Transverse colon (tissue), 4 donors: Measurements from ENCODE around the gene ZKSCAN1. TPM values are rescaled to one million over a fixed set of nuclear protein-coding genes. Genes with fewer than 3 reads are reported as not detected.
"Not testable (repeated sequence)": the region's sequence is repeated elsewhere in the genome, so short reads cannot be mapped to it uniquely, and the experiment has no call there.

Experiments used
- DNase-seq: peaks from one replicate; pipeline ENCODE4 v3.0.0-alpha.2; 2019
- H3K27ac ChIP-seq, 4 donors: fragments of 200-600 bp; sonication (generic); 2 replicates each; pipeline ENCODE4 v1.5.1; 2016 to 2018; ENCODE audit warnings: inconsistent platforms in 4 of 4
- H3K27me3 ChIP-seq: fragments of 200-600 bp; sonication (generic); 2 replicates; pipeline ENCODE4 v1.5.1; 2017; ENCODE audit warnings: inconsistent platforms
- H3K36me3 ChIP-seq, 4 donors: fragments of 200-600 bp; sonication (generic); 2 replicates each; pipeline ENCODE4 v1.5.1; 2017 to 2019; ENCODE audit warnings: inconsistent platforms in 4 of 4
- H3K4me1 ChIP-seq, 4 donors: fragments of 200-600 bp; sonication (generic); 2 replicates each; pipeline ENCODE4 v1.5.1; 2017 to 2020; ENCODE audit warnings: inconsistent platforms in 4 of 4
- H3K4me3 ChIP-seq, 4 donors: fragments of 200-600 bp; sonication (generic); 1 replicate in 1 of 4; 2 replicates in 3 of 4; pipeline versions ENCODE4 v1.5.1 to v1.6.1; 2017 to 2019; ENCODE audit warnings: inconsistent platforms in 4 of 4
- H3K9me3 ChIP-seq, 2 donors: fragments of 200-600 bp; sonication (generic); 2 replicates each; pipeline ENCODE4 v1.5.1; 2017 to 2019; ENCODE audit warnings: inconsistent platforms in 2 of 2
- CTCF ChIP-seq, 5 experiments: fragments of 200-600 bp in 3 of 5; fragments of 450-650 bp in 2 of 5; sonication (generic) in 3 of 5; IDR thresholded peaks; 1 replicate in 2 of 5; 2 replicates in 3 of 5; pipeline ENCODE4 v1.5.1; 2016 to 2017; ENCODE audit warnings: antibody characterized with exemption in 5 of 5, inconsistent platforms in 3 of 5, mild to moderate bottlenecking in 2 of 5, moderate library complexity in 1 of 5
- EP300 ChIP-seq: sonication (generic); formaldehyde crosslinking; IDR thresholded peaks from one replicate; pipeline ENCODE4 v1.6.1; 2017; ENCODE audit warnings: antibody characterized with exemption, low read depth
- POLR2A ChIP-seq: fragments of 450-650 bp; IDR thresholded peaks from one replicate; pipeline ENCODE4 v1.6.1; 2016; ENCODE audit warnings: antibody characterized with exemption, mild to moderate bottlenecking, moderate library complexity
- POLR2AphosphoS5 ChIP-seq, 3 donors: sonication (generic); formaldehyde crosslinking; IDR thresholded peaks; one replicate each; pipeline ENCODE4 v1.6.1; 2016; ENCODE audit warnings: antibody characterized with exemption in 3 of 3
- WGBS, 2 donors: methylation state at CpG; one replicate each; pipeline ENCODE4 v1.1.5; 2018; ENCODE audit warnings: low coverage in 1 of 2; 5-methylcytosine and 5-hydroxymethylcytosine counted together
- in situ Hi-C, 4 donors: fragments of 200-750 bp; cut with MboI; loops; one replicate each; pipeline versions ENCODE4 v1.15.0 to v1.15.1; 2017; ENCODE audit warnings: low sequenced_read_pairs in 3 of 4, low pct_ligation_motif_present in 1 of 4, low pct_unique_long_range_greater_than_20kb in 1 of 4
- intact Hi-C: fragments of 100-400 bp; cut with DNase I; formaldehyde crosslinking; loops from one replicate; pipeline ENCODE4 v1.15.1; 2023; ENCODE audit warnings: low total_unique reads
- total RNA-seq, 4 donors: library from RNA; depleted of rRNA; stranded (reverse); fragments of >200 nt; gene quantifications; one replicate each; pipeline ENCODE4 v1.1.0, GENCODE V29; 2016

The ZKSCAN1 gene
- 10 to 100 TPM; 63.1 to 97.5 (median 84.5) TPM for total RNA-seq

DNA sequence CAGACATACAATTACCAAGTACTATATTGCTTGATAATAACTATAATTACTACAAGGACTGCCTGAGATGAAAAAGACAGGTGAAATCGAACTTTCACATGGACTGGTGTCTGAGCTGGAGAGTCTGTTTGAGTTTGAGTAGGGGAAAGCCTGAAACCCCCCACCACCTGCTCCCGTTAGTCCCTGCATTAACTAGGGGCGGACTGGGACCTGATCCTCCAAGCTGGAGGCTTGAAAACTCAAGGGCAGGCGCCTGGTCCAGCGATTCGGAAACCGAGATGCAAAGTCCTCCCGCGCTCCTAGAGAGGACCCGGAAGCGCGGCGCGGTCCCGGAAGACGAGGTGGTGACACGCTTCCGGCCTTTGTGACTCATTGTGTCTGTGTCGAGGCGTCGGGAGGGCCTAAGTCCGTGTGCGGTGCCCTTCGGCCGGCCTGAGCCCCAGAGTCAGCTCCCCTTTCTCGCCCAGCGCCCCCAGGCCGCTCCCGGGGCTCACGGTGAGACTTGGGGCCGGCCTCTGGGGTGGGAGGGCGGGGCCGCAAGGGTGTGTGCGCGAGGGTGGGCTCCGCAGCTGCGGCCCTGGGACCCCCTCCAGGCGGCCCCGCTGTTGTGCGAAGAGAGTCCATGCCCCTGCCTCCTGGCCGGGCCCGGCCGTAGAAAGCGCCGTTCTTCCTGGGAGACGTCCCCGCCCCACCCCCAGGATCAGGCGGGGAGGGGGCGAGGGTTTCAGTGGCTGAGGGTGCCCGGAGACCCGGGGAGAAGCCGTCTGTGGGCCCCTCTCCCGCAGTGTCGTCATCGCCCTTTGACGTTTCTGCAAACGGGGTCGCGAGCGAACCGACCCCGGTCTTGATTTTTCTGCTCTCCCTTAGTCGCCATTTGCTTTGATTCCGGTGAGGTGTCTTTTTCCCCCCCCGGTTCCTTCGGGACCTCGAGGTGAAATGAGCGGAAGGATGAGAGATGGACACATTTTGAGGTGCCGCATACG lies at the start of gene ZKSCAN1:
Gene ZKSCAN1, plus strand, starts transcription at position 365 of the 983 bp plus-strand sequence. CDS start 7,911 bp downstream, outside the sequence.
- Histone ChIP-seq H3K9me3 (no peaks in the 10 kb centered on the region), H3K27ac (peak within 1 kb of the TSS; percentile 96 to 100 (median 98)), H3K36me3 (no peaks in the 10 kb centered on the region), H3K4me1 (peaks cover 26 to 58% (median 41%) of the 10 kb centered on the region in 4 donors), H3K27me3 (no peaks in the 10 kb centered on the region), H3K4me3 (peak within 1 kb of the TSS; percentile 91 to 100 (median 97))
- WGBS, 2 donors = 0 to 3% methylated on average over 3 to 19 of the region's 70 CpGs
- peak; percentile 91 for DNase-seq
- in situ Hi-C loops (no loop called here), intact Hi-C loops (no loop called here)
- TF ChIP-seq EP300 (no peak), POLR2A (peak; percentile 88), POLR2AphosphoS5 (IDR thresholded peaks at IDR 0.05) (peak; percentile 96 to 99 (median 99)), CTCF (IDR thresholded peaks at IDR 0.05) (no peak)

- intact Hi-C loops (no loop called here), in situ Hi-C loops (no loop called here)
- TF ChIP-seq CTCF (IDR thresholded peaks at IDR 0.05) (no peak), EP300 (no peak), POLR2AphosphoS5 (IDR thresholded peaks at IDR 0.05) (no peak), POLR2A (no peak)
Measured at GRCh38 chr7:99969298-99969697, 46.1 kb upstream of the ZKSCAN1 start.

GRCh38 chr7:99969813-99970212 lies 45.6 kb upstream of the ZKSCAN1 start:
- in situ Hi-C loops, H3K36me3 ChIP-seq, H3K27ac ChIP-seq, H3K4me1 ChIP-seq, DNase-seq, intact Hi-C loops, H3K9me3 ChIP-seq, H3K27me3 ChIP-seq, H3K4me3 ChIP-seq: not testable (repeated sequence)
- WGBS, 2 donors = 36% methylated on average over 1 of the region's 1 CpG; no CpG with 5 or more reads in 1 of the 2 donors

More at GRCh38 chr7:99969298-99969697, 46.1 kb upstream of the ZKSCAN1 start:
- H3K36me3 ChIP-seq = no peaks in the 10 kb centered on the region
- no peak overlapping the region for H3K27ac ChIP-seq
- no peak overlapping the region for H3K4me3 ChIP-seq
- no peaks in the 10 kb centered on the region for H3K4me1 ChIP-seq
- peaks cover 4% of the 10 kb centered on the region for H3K27me3 ChIP-seq
- H3K9me3 ChIP-seq = no peaks in the 10 kb centered on the region
- 86 to 100% methylated on average over 1 to 3 of the region's 3 CpGs for WGBS, 2 donors
- no peak for DNase-seq

DNA sequence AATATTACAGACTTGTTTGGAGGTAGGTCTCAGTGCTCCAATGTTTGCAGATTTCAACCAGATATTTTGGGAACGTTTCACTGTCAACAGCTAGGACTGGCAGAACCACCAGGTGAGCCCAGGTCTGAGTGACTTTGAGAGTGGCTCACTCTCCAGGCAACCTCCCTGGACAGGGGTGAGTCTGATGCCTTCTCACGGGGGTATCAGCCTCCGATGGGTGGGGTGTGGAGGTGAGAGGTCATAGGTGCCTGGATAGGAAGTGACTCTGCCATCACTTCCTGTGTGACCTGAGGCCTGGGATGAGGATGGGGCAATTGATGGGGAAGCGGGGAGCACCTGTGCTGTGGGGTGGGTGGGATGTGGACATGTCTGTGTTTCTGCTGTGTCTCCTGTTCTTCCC lies 44.2 kb upstream of the ZKSCAN1 start:
- no peaks in the 10 kb centered on the region for H3K4me1 ChIP-seq
- no peak for DNase-seq
- intact Hi-C loops = no loop called here
- TF ChIP-seq POLR2A (no peak), POLR2AphosphoS5 (IDR thresholded peaks at IDR 0.05) (no peak), CTCF (IDR thresholded peaks at IDR 0.05) (no peak), EP300 (no peak)
- no peaks in the 10 kb centered on the region for H3K36me3 ChIP-seq
- no peaks in the 10 kb centered on the region for H3K27me3 ChIP-seq
- no peak overlapping the region for H3K27ac ChIP-seq
- no peaks in the 10 kb centered on the region for H3K9me3 ChIP-seq
- no peak overlapping the region for H3K4me3 ChIP-seq
- in situ Hi-C loops = no loop called here
- 82% methylated on average over 4 of the region's 4 CpGs; no CpG with 5 or more reads in 1 of the 2 donors for WGBS, 2 donors

DNA sequence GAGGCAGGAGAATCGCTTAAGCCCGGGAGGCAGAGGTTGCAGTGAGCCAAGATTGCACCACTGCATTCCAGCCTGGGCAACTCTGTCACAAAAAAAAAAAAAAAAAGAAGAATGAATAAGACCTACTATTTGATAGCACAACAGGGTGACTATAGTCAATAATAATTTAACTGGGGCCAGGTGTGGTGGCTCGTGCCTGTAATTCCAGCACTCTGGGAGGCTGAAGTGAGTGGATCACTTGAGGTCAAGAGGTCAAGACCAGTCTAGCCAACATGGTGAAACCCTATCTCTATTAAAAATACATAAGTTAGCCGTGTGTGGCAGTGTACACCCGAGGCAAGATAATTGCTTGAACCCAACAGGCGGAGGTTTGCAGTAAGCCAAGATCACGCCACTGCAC lies 41.6 kb upstream of the ZKSCAN1 start:
- WGBS, 2 donors = 79 to 90% methylated on average over 2 to 7 of the region's 7 CpGs
- H3K27me3 ChIP-seq, H3K4me3 ChIP-seq, DNase-seq, H3K9me3 ChIP-seq, H3K4me1 ChIP-seq, in situ Hi-C loops, H3K27ac ChIP-seq, intact Hi-C loops, H3K36me3 ChIP-seq: not testable (repeated sequence)
